ENCODE results near the gene COQ4.

GRCh38 chr9:128304971-128305288 is 17.7 kb upstream of the COQ4 start:
- TF ChIP-seq POLR2AphosphoS5 (IDR thresholded peaks at IDR 0.05; ENCODE audit: low read depth, low read length) = no peak
- no peak for TF ChIP-seq POLR2A (IDR thresholded peaks at IDR 0.05; ENCODE audit: low read depth, low read length)
- no peak for TF ChIP-seq TAF1 (IDR thresholded peaks at IDR 0.05; ENCODE audit: borderline replicate concordance, low read depth, low read length)

All from GM12892 (cell line).